GM12878 (cell line): Measurements from ENCODE around the gene INPP5D. TPM values are rescaled to one million over a fixed set of nuclear protein-coding genes. Genes with fewer than 3 reads are reported as not detected.

Source experiments
- ATAC-seq: fragments of 200-7000 bp; cut with Tn5 transposase; 3 replicates; pipeline ENCODE4 v1.9.1; 2020; ENCODE audit warnings: mild to moderate bottlenecking, moderate library complexity
- BruUV-seq: library from RNA; stranded (reverse); fragments of 400-500 nt; replicated peaks from 2 replicates; lab custom pipeline; 2021; lab: Mats Ljungman, UMichigan
- CTCF ChIA-PET: fragments of 300-600 bp; sonication (Branson Sonifier 250); formaldehyde crosslinking; extraction: SDS; loops from one replicate; lab custom pipeline; 2021; ENCODE audit warnings: inconsistent platforms; lab: Yijun Ruan, JAX
- POLR2A ChIA-PET: fragments of 350-600 bp; formaldehyde crosslinking; extraction: SDS; loops from one replicate; lab custom pipeline; 2021; ENCODE audit warnings: inconsistent platforms; lab: Charles Lee
- RAD21 ChIA-PET: fragments of 300-600 bp; sonication (Branson Sonifier 250); formaldehyde crosslinking; loops from one replicate; lab custom pipeline; 2023; ENCODE audit warnings: antibody characterized with exemption; ENCODE audit not compliant: unreplicated experiment; lab: Charles Lee
- SMC1A ChIA-PET: fragments of 300-600 bp; sonication (Branson Sonifier 250); formaldehyde crosslinking; loops from one replicate; lab custom pipeline; 2023; ENCODE audit not compliant: unreplicated experiment, uncharacterized antibody; lab: Charles Lee
- DNase-seq: peaks from one replicate; pipeline ENCODE4 v3.0.0-alpha.2; 2011; ENCODE audit warnings: low read depth, low spot score
- FAIRE-seq: peaks from 3 replicates; lab custom pipeline; 2011; peaks lifted over from hg19 to GRCh38; lab: Jason Lieb, UNC
- H2AFZ ChIP-seq: 2 replicates; pipeline ENCODE4 v1.6.0; 2011; ENCODE audit warnings: low read depth, low read length, control low read depth; ENCODE audit not compliant: control insufficient read depth
- H3K27ac ChIP-seq: 2 replicates; pipeline ENCODE4 v1.5.1; 2011; ENCODE audit warnings: control low read depth; ENCODE audit not compliant: control insufficient read depth, insufficient read depth
- H3K27me3 ChIP-seq, 2 experiments: replicated peaks in 1 of 2; 2 replicates each; pipeline versions ENCODE4 v1.6.0 to v1.6.1; 2011; ENCODE audit warnings: low read length in 1 of 2; ENCODE audit not compliant: control insufficient read depth in 2 of 2, insufficient read depth in 2 of 2
- H3K36me3 ChIP-seq, 2 experiments: 2 replicates each; pipeline ENCODE4 v1.5.1; 2011; ENCODE audit warnings: low read length in 1 of 2; ENCODE audit not compliant: control insufficient read depth in 2 of 2, insufficient read depth in 2 of 2
- H3K4me1 ChIP-seq: 2 replicates; pipeline ENCODE4 v1.6.1; 2011; ENCODE audit warnings: mild to moderate bottlenecking, low read length, moderate library complexity, mixed read lengths; ENCODE audit not compliant: control insufficient read depth, insufficient read depth
- H3K4me2 ChIP-seq: 2 replicates; pipeline ENCODE4 v1.6.0; 2011; ENCODE audit warnings: control low read depth; ENCODE audit not compliant: control insufficient read depth, insufficient read depth
- H3K4me3 ChIP-seq: fragments of 200-600 bp; sonication (generic); 2 replicates; pipeline ENCODE4 v1.5.1; 2016
- H3K79me2 ChIP-seq: 2 replicates; pipeline ENCODE4 v1.6.0; 2011; ENCODE audit warnings: low read length; ENCODE audit not compliant: control insufficient read depth, insufficient read depth
- H3K9ac ChIP-seq: 2 replicates; pipeline ENCODE4 v1.8.0; 2011; ENCODE audit warnings: low read length, control low read depth, mixed read lengths; ENCODE audit not compliant: control insufficient read depth, insufficient read depth
- H3K9me3 ChIP-seq: replicated peaks from 3 replicates; pipeline ENCODE4 v1.5.1; 2011; ENCODE audit warnings: mild to moderate bottlenecking, low read length; ENCODE audit not compliant: control insufficient read depth, insufficient read depth
- H4K20me1 ChIP-seq: 2 replicates; pipeline ENCODE4 v1.6.0; 2011; ENCODE audit not compliant: control insufficient read depth, insufficient read depth
- BCL3 ChIP-seq: IDR thresholded peaks from 2 replicates; pipeline ENCODE4 v1.6.1; 2011; ENCODE audit warnings: borderline replicate concordance, low read depth, mild to moderate bottlenecking, moderate library complexity, low read length; ENCODE audit not compliant: insufficient read depth, poor library complexity, severe bottlenecking
- CTCF ChIP-seq, 3 experiments: IDR thresholded peaks in 2 of 3; conservative IDR thresholded peaks in 1 of 3; 2 replicates each; pipeline ENCODE4 v1.5.1; 2011; ENCODE audit warnings: low read depth in 3 of 3, low read length in 3 of 3, mild to moderate bottlenecking in 3 of 3, control low read depth in 2 of 3, moderate library complexity in 2 of 3, inconsistent platforms in 1 of 3, mixed read lengths in 1 of 3; ENCODE audit not compliant: control insufficient read depth in 2 of 3, insufficient read depth in 1 of 3; ENCODE audit errors: extremely low read depth in 1 of 3
- EED ChIP-seq: sonication (generic); IDR thresholded peaks from 2 replicates; pipeline ENCODE4 v1.6.1; 2016; ENCODE audit warnings: antibody characterized with exemption, low read depth
- FOXM1 ChIP-seq: IDR thresholded peaks from 2 replicates; pipeline ENCODE4 v1.6.1; 2012; ENCODE audit warnings: low read depth, mild to moderate bottlenecking, inconsistent platforms, low read length, moderate library complexity
- IRF4 ChIP-seq: IDR thresholded peaks from 2 replicates; pipeline ENCODE4 v1.6.1; 2011; ENCODE audit warnings: low read depth, low read length
- IRF5 ChIP-seq: fragments of 450-650 bp; IDR thresholded peaks from 2 replicates; pipeline ENCODE4 v1.6.1; 2017; ENCODE audit warnings: borderline replicate concordance
- NRF1 ChIP-seq: conservative IDR thresholded peaks from 2 replicates; pipeline ENCODE4 v1.6.1; 2011; ENCODE audit warnings: mild to moderate bottlenecking, low read depth, low read length, improper control_type of control experiment
- RCOR1 ChIP-seq: conservative IDR thresholded peaks from 2 replicates; pipeline ENCODE4 v1.6.1; 2012; ENCODE audit warnings: low read depth, low read length, improper control_type of control experiment
- TCF3 ChIP-seq: IDR thresholded peaks from 2 replicates; pipeline ENCODE4 v1.6.1; 2012; ENCODE audit warnings: low read depth, mild to moderate bottlenecking, low read length, borderline replicate concordance; ENCODE audit not compliant: insufficient read depth
- WGBS: methylation state at CpG from one replicate; pipeline ENCODE4 v1.1.6; 2016; ENCODE audit warnings: low lambda C conversion rate; ENCODE audit not compliant: insufficient replicate concordance, insufficient coverage; ENCODE audit errors: missing lambda C conversion rate; 5-methylcytosine and 5-hydroxymethylcytosine counted together
- in situ Hi-C: fragments of 300-500 bp; cut with MboI; formaldehyde crosslinking; loops from 9 replicates; pipeline ENCODE4 v1.14.3; 2018; ENCODE audit warnings: mixed read lengths
- intact Hi-C: fragments of 100-400 bp; cut with micrococcal nuclease; formaldehyde crosslinking; loops from one replicate; pipeline ENCODE4 v1.14.2; 2022; ENCODE audit not compliant: unreplicated experiment
- polyA plus RNA-seq, 11 experiments: library from polyadenylated mRNA; depleted of rRNA in 4 of 11; unstranded in 6 of 11; stranded (reverse) in 5 of 11; fragments of >200 nt; fragmentation: Nextera tagmentation in 4 of 11; fragmentation: Illumina TruSeq in 1 of 11; extraction: Ambion mirVana in 4 of 11; extraction: Trizol in 1 of 11; gene quantifications; 1 replicate in 1 of 11; 2 replicates in 10 of 11; pipeline versions ENCODE4 v1.2.1 to v1.2.3, GENCODE V29; 2011 to 2016; ENCODE audit warnings: inconsistent platforms in 2 of 11, missing spikeins in 2 of 11, low read depth in 1 of 11
- total RNA-seq, 4 experiments: library from RNA; depleted of rRNA in 3 of 4; stranded (reverse); fragments of >200 nt in 3 of 4; fragmentation: Illumina TruSeq in 1 of 4; extraction: Trizol in 1 of 4; gene quantifications; 2 replicates each; pipeline versions ENCODE4 v1.2.1 to v1.2.3, GENCODE V29; 2013 to 2021
- TF ChIP-seq, protein P1 (sequence below): IDR thresholded peaks from 2 replicates; pipeline ENCODE4 v1.6.1; 2012; ENCODE audit warnings: low read depth, low read length, improper control_type of control experiment

The INPP5D gene
- total and polyA plus RNA-seq, 10 of the 15 experiments (the other 5 are each of a cell fraction or from before 2014, with no cell fraction given) = 11.8 to 139 (median 88.8) TPM

- peaks cover 7% of the 10 kb centered on the region for H3K4me1 ChIP-seq
- RAD21 ChIA-PET = interaction anchor here (0.7 to 1.4 kb wide), 2 partner anchors 11 to 15 kb away, joined by 3 to 11 read pairs; no protein-coding TSS in a partner anchor
- no peaks in the 10 kb centered on the region for H3K9me3 ChIP-seq
- in situ Hi-C loops = no loop called here
- intact Hi-C loops = no loop called here
- H3K79me2 ChIP-seq = no peaks in the 10 kb centered on the region
- DNase-seq = no peak
- no peaks in the 10 kb centered on the region for H3K36me3 ChIP-seq
- POLR2A ChIA-PET = no interaction called here
- no peaks in the 10 kb centered on the region for H4K20me1 ChIP-seq
- SMC1A ChIA-PET = interaction anchor here (0.8 to 5.9 kb wide), 2 partner anchors 11 to 16 kb away, joined by 4 to 34 read pairs; no protein-coding TSS in a partner anchor
- no peak overlapping the region for H3K4me2 ChIP-seq
- no peak overlapping the region for H3K4me3 ChIP-seq
- FAIRE-seq = no peak
- no peaks in the 10 kb centered on the region for H3K27me3 ChIP-seq
- no peak overlapping the region for H3K9ac ChIP-seq
- 60% methylated on average over 3 of the region's 3 CpGs for WGBS
- ATAC-seq = no peak
- TF ChIP-seq IRF4 = no peak
- H2AFZ ChIP-seq = no peak overlapping the region
- CTCF ChIA-PET = interaction anchor here (1.0 kb wide), 1 partner anchor 48 kb away, joined by 3 read pairs; no protein-coding TSS in a partner anchor
- BruUV-seq = no TSS peak
- no peak overlapping the region for H3K27ac ChIP-seq
Observed at GRCh38 chr2:233234996-233235395, 174.9 kb downstream of the INPP5D start.

DNA sequence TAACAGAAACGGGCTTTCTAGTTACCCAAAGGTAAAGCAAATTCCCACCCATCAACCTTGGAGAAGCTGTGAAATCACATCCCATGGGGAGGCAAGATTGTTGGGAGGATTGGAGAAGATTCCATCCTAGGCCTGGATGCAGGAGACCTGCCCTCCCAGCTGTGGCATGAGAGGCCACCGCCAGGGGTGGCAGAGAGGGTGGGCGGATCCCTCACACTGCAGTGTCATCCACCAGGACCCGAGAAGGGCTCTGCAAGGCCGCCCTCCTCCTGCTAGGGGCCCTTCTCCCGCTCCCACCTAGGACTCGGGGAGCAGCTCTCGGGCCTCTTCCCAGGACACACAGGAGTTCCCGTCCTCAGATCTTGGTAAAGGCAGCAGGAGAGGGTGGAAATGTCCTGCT, 175.8 kb downstream of the INPP5D start:
- FAIRE-seq = no peak
- H4K20me1 ChIP-seq = no peaks in the 10 kb centered on the region
- ChIA-PET POLR2A (interaction anchor here (0.9 to 1.4 kb wide), 2 partner anchors 12 to 13 kb away, joined by 3 to 4 read pairs; no protein-coding TSS in a partner anchor), RAD21 (no interaction called here), SMC1A (interaction anchor here (5.9 kb wide), 1 partner anchor 12 kb away, joined by 34 read pairs; no protein-coding TSS in a partner anchor), CTCF (interaction anchor here (0.6 kb wide), 1 partner anchor 182 kb away, joined by 3 read pairs; no protein-coding TSS in a partner anchor)
- H3K9me3 ChIP-seq = no peaks in the 10 kb centered on the region
- H3K79me2 ChIP-seq = no peaks in the 10 kb centered on the region
- no peaks in the 10 kb centered on the region for H3K36me3 ChIP-seq
- H3K27me3 ChIP-seq = no peaks in the 10 kb centered on the region
- H3K4me1 ChIP-seq = peaks cover 12% of the 10 kb centered on the region
- no peak overlapping the region for H3K9ac ChIP-seq
- no TSS peak for BruUV-seq
- no peak overlapping the region for H3K27ac ChIP-seq
- no peak overlapping the region for H3K4me2 ChIP-seq
- intact Hi-C loops = no loop called here
- WGBS = 69% methylated on average over 9 of the region's 9 CpGs
- ATAC-seq = no peak
- no peak for DNase-seq
- H3K4me3 ChIP-seq = no peak overlapping the region
- in situ Hi-C loops = no loop called here
- no peak overlapping the region for H2AFZ ChIP-seq
- no peak for TF ChIP-seq BCL3
- TF ChIP-seq IRF4 = no peak
- TF ChIP-seq IRF5 = no peak
- no peak for TF ChIP-seq RCOR1
- no peak for TF ChIP-seq EED
- TF ChIP-seq NRF1 = no peak
- TF ChIP-seq FOXM1 = no peak
- no peak for TF ChIP-seq CTCF (IDR thresholded peaks at IDR 0.05 in 2 of 3, conservative IDR thresholded peaks at IDR 0.05 in 1 of 3; ENCODE audit: control insufficient read depth in 2 of 3, extremely low read depth in 1 of 3, insufficient read depth in 1 of 3, low read depth in 3 of 3, low read length in 3 of 3)
- no peak for TF ChIP-seq TCF3
- TF ChIP-seq, protein P1, sequence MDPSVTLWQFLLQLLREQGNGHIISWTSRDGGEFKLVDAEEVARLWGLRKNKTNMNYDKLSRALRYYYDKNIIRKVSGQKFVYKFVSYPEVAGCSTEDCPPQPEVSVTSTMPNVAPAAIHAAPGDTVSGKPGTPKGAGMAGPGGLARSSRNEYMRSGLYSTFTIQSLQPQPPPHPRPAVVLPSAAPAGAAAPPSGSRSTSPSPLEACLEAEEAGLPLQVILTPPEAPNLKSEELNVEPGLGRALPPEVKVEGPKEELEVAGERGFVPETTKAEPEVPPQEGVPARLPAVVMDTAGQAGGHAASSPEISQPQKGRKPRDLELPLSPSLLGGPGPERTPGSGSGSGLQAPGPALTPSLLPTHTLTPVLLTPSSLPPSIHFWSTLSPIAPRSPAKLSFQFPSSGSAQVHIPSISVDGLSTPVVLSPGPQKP = no peak
